ENCODE results near the gene GDA.

DNA sequence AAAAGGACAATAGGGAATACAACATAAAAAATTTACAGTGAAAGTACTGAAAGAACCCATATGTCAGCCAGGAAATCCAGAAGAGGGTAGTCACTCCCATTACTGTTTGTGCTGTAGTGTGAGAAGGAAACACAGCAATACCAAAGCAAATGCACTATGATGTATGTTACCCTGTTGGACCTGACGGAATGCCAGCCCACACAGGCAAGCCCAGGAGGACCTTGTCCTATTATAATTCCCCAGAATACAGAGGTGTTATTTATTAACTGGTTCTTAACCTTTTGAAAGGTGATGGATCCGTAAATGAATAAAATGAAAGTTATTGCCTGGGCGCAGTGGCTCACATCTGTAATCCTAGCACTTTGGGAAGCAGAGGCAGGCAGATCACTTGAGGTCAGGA lies 79.0 kb downstream of the GDA start:
- no peak for TF ChIP-seq POLR2A (IDR thresholded peaks at IDR 0.05)
- no peak for TF ChIP-seq CTCF (IDR thresholded peaks at IDR 0.05)

All from uterus (tissue), 2 donors.